Stimulated activated CD4-positive, alpha-beta T cell treated with anti-CD3 and anti-CD28 coated beads, Interleukin-15, amount 100 ng/mL, for 48 hours (primary cell): ENCODE measurements around the gene PHLPP1.

ENCODE experiments used
- DNase-seq, 2 donors: peaks; one replicate each; pipeline ENCODE4 v3.0.0-alpha.2; 2020; ENCODE audit warnings: low read depth in 2 of 2

PHLPP1 gene

DNA sequence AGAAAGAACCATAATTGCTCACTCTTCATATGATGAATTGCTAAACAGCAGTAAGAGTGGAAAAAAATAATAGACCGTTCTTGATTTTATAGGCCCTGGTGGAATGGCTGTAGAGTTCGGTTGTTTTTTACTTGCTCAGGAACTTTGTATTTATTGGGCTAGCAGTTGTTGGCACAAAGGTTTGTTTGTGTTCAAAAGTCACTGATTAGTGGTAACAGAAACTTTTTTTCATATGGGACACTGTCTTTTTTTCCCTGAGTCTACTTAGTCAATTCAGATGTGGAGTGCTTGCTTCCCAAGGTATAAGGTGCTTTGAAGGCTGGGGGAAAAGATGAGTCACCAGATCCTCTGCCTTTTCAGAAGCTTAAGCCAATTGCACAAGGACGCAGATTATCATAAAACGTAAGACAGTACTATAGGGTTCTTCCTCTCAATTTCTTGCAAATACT lies 25.8 kb downstream of the PHLPP1 start:
- no peak for DNase-seq

- DNase-seq: no peak
Measured at GRCh38 chr18:62741584-62741983, 26.2 kb downstream of the PHLPP1 start.

GRCh38 chr18:62744076-62744968 lies 29.0 kb downstream of the PHLPP1 start:
- no peak for DNase-seq

DNA sequence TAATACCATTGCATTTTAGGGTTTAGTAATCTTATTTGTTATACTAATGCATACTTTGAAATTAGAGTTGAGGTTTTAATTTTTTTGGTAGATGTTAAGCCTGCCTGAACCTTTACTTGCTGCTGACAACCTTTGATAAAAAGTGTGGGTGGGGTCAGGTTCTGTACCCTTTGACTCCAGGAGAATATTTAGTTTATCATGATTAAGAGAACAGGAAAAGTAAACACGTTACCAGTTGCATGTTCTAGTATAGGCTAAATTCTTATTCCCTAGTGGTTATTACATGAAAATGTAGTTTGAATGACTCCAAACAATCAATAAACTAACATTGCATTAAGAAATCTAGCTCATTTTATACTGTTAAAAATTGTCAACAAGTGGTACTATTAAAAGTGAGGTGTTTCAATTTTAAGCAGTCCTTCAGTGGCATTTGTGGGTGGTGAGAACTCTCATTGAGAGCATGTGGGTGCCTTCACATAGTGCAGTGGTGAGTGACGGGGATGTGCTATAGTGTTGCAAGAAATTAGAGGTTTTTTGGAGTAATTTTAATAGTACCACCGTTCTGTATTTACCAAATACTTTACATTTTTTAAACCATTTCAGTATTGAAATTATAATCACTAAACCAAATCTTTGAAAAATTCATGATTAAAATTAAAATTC lies 29.9 kb downstream of the PHLPP1 start:
- DNase-seq: no peak

DNA sequence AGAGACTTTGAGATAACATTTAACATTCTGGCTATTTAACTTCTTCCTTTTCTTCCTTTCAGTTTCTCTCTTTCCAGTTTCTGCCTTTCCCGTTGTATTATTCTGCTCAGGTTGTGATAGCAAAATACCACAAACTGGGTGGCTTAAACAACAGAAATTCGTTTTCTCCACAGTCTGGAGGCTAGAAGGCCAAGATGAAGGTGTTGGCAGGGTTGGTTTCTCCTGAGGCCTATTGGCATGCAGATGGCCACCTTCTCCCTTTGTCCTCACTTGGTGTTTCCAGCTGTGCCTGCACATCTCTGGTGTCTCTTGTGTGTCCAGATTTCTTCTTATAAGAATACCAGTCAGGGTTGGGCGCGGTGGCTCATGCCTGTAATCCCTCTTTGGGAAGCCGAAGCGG lies 34.0 kb downstream of the PHLPP1 start:
- DNase-seq: no peak

GRCh38 chr18:62751341-62751821 lies 36.0 kb downstream of the PHLPP1 start:
- no peak for DNase-seq

- no peak for DNase-seq
Measured at GRCh38 chr18:62751977-62752376, 36.6 kb downstream of the PHLPP1 start.

DNA sequence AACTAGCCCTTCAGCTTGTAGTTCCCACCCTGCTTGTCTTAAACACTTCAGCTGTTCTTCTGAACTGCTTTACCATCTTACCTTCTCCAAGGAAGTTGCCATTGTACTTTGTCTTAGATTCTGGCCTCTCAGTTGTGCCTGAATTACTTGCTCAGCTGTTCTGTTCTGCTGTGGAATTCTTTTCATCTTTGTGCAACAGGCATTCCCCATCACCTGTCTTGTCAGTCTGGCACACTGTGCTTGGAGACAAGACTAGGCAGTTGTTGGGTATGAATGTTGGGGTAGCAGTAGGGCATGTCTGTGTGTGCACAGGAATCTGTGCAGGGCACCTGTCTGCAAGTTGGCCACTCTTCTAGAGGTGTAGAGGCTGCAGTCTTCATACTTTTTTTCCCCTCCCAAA lies 38.7 kb downstream of the PHLPP1 start:
- no peak for DNase-seq

DNA sequence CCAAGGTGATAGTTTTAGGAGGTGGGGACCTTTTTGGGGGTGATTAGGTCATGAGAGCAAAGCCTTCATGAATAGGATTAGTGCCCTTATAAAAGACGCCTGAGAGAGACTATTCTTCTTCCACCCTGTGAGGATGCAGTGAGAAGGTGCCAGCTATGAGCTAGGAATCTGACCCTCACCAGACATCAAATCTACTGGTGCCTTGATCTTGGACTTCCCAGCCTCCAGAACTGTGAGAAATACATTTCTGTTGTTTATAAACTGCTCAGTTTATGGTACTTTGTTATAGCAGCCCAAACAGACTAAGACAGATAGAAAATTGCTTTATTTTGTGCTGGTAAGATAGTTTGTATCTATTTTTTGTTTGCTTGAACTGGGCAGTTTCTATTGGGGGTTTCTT lies 40.1 kb downstream of the PHLPP1 start:
- DNase-seq: no peak

DNA sequence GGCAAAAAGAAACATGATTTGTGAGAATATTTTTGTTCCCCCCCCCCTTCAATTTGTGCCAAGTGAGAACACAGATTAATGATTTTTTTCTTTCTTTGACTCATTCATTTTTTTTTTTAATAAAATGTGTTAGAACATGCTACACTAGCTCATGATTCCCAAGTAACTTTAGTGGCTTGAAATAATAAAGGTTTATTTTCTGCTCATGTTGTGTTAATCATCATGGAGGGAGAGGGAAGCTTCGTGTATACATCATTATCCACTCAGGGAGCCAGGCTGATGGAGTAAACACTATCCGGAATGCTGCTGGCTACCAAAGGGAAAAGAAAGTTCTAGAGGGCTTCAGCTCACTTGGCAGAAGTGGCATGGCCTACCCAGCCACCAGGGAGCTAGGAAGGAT lies 40.6 kb downstream of the PHLPP1 start:
- no peak for DNase-seq

DNA sequence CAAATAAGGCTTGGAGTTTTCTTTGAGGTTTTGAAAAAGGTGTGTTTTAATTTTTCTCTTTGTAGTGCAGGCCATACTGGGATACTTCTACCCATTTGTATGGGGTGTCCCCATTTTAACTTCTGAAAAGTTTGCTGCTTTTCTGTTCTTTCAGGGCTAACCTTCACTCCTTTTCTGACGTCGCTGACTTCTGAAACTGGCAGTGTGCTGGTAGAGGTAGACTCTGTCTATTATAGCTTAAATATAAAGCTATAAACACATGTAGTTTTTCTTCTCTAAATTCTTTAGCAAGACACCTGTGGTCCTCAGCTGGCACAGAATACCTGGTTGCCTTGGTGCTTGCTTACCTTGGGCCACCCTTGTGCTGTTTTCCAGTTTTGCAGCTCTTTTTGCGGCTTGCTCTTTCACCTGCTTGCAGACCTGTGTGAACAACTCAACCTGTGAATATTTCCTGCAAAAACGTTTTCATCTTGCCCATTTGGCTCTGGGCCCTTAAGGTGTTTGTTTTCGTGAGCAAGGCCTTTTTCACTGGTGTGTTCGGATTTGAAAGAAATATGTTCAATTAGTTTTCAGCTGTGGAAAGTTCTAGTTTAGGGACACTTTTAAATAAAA lies 42.2 kb downstream of the PHLPP1 start:
- no peak for DNase-seq

GRCh38 chr18:62758591-62758990 lies 43.2 kb downstream of the PHLPP1 start:
- no peak for DNase-seq

GRCh38 chr18:62759704-62760402 lies 44.5 kb downstream of the PHLPP1 start:
- no peak for DNase-seq

- DNase-seq: no peak
Measured at GRCh38 chr18:62760403-62760734, 45.0 kb downstream of the PHLPP1 start.

DNA sequence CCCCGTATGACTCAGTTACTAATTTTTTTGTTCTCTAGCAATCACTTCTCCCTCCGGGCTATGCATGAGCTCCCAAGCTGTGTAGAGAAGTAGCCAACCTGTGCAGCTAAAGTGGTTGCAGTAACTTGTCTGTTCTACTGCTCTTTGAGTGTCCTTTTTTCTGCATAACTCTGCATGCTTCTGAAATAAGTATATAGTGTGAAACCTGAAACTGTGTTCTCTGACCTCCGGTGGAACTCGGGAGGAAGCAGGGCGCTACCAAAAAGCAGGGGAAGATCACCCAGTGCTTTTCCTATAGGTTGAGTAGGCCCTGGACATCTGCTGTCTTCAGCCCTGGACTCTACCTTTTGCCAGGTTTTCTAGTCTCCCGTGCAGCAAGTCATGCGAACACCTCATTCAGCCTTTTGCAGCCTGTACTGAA lies 47.8 kb downstream of the PHLPP1 start:
- DNase-seq: no peak

DNA sequence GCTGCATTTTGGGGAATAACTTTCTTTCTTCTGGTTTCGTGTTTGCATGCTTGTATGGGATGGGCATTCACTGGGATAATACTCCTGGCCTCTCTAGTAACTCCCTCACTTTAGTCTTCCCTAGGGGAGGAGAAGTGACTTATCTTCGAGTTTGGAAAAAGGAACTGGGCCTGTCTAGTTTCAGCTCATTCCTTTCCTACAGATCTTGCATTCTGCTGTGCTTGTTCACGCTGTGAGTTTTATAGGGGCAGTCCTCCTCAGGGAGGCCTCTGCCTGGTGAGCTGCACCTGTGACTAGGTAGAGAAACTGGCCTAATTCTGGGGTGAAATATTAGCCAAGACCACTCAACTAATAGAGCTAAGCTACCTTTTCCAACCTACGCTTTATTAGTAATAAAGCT lies 50.9 kb downstream of the PHLPP1 start:
- no peak for DNase-seq

DNA sequence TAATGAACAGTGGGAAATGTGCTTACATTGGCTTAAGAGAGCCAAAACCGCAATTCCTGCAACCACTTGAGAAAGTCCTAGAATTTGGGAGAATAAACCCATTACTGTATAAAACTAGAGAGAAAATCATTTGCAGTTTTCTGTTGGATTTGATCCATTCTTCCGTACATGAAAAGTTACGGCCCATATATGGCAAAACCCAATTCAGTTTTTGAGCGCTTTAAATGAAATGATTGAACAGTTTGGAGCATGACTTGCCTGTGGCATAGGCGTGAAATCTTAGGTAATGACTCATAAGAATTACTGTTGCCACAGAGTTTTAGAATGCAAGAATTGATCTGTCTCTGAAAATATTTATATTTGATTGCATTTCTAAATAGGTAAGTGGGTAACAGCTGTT lies 52.0 kb downstream of the PHLPP1 start:
- no peak for DNase-seq

GRCh38 chr18:62767836-62768557 lies 52.7 kb downstream of the PHLPP1 start:
- no peak for DNase-seq

DNA sequence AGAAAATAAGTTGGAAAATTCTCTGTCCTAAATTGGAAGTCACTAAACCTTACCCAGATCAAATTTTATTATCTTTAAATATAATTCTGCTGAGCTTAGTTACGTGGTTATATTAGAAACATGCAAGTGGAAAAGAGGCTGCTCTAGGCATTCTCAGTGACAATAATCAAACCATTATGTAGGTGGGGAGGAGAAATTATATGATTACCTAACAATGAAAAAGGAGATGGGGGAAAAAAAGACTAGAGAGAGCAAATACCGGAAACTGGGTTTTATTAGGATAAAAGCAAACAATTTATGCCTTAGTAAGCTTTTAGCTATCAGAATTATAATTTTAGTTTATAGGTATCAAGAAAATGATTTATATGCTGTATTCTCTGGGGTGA lies 53.2 kb downstream of the PHLPP1 start:
- DNase-seq: no peak

GRCh38 chr18:62769216-62769615 lies 53.9 kb downstream of the PHLPP1 start:
- DNase-seq: no peak

DNA sequence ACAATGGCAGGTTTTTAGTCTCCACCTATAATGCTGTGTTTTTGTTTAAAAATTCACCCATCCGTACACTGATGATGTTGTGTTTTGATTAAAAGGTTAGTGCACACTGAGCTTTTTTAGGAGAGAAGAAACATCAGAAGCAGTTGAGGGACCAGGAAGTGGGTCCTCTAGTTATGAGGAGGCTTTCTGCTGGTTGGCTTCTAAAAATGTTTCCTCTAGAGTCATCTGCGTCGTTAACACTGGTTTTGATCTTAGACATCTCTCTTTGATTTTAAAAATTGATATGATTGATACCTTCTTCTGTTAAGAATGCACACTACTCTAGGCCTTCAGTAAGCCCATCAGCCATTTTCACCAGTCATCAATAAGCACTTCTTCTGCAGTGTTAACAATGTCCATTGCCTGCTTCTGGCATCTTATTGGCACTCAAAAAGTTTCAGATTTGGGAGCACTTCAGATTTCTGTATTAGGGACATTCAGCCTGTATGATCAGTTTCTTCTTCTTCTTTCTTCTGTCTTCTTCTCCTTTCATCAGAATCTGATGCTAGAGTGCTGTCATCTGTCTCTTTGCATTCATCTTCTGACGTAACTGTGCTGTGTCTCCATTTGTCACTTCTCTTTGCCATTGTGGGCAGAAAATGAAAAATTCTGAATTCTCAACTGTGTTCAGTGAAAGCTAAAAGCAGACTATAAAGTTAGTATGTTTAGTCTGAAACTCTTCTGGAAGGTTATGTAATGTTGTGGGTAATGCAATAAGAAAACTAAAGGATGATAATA lies 56.3 kb downstream of the PHLPP1 start:
- no peak for DNase-seq
